Body of pancreas (tissue), 4 donors: ENCODE results near the gene KRT3.

Source experiments
- POLR2A ChIP-seq, 3 donors: fragments of 450-650 bp; IDR thresholded peaks; one replicate each; pipeline ENCODE4 v1.6.1; 2016; ENCODE audit warnings: antibody characterized with exemption in 3 of 3, mild to moderate bottlenecking in 2 of 3
- TF ChIP-seq, protein P1 (sequence below), 7 experiments: fragments of 450-650 bp in 4 of 7; fragments of 200-600 bp in 3 of 7; sonication (generic) in 3 of 7; IDR thresholded peaks; one replicate each; pipeline ENCODE4 v1.5.1; 2016 to 2019; ENCODE audit warnings: antibody characterized with exemption in 7 of 7

DNA sequence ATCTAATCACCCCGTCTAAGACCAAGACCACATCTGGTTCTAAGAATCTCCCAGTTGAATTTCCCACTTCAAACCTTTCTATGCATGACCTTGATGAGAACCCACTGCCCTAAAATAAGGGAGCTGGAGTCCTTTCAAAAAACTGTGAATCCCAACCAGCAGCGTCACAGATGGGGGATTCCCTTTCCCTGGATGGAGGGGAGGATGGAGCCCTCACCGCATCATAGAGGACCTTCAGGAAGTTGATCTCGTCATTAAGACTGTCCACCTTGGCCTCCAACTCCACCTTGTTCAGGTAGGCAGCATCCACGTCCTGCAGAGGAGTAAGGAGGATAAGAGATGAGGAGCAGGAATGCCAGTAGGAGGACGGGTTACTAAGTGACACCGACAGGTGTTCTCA, 13.2 kb upstream of the KRT3 start:
- TF ChIP-seq, protein P1, sequence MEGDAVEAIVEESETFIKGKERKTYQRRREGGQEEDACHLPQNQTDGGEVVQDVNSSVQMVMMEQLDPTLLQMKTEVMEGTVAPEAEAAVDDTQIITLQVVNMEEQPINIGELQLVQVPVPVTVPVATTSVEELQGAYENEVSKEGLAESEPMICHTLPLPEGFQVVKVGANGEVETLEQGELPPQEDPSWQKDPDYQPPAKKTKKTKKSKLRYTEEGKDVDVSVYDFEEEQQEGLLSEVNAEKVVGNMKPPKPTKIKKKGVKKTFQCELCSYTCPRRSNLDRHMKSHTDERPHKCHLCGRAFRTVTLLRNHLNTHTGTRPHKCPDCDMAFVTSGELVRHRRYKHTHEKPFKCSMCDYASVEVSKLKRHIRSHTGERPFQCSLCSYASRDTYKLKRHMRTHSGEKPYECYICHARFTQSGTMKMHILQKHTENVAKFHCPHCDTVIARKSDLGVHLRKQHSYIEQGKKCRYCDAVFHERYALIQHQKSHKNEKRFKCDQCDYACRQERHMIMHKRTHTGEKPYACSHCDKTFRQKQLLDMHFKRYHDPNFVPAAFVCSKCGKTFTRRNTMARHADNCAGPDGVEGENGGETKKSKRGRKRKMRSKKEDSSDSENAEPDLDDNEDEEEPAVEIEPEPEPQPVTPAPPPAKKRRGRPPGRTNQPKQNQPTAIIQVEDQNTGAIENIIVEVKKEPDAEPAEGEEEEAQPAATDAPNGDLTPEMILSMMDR (IDR thresholded peaks at IDR 0.05), result no peak
- no peak for TF ChIP-seq POLR2A (IDR thresholded peaks at IDR 0.05)
